H1 (cell line): ENCODE data around the gene USP49. TPM values are rescaled to one million over a fixed set of nuclear protein-coding genes. Genes with fewer than 3 reads are reported as not detected.

Experiments
- CTCF ChIA-PET: fragments of 300-600 bp; sonication (Branson Sonifier 250); formaldehyde crosslinking; loops from one replicate; lab custom pipeline; 2021; ENCODE audit not compliant: partially characterized antibody; lab: Charles Lee
- POLR2A ChIA-PET: fragments of 300-600 bp; sonication (Branson Sonifier 250); formaldehyde crosslinking; loops from one replicate; lab custom pipeline; 2021; ENCODE audit warnings: inconsistent platforms; ENCODE audit not compliant: partially characterized antibody; lab: Charles Lee
- DNase-seq, 2 experiments: peaks; one replicate each; pipeline versions ENCODE4 v3.0.0 to v3.0.0-alpha.2; 2010 to 2022; ENCODE audit warnings: low spot score in 2 of 2, low read depth in 1 of 2, mixed read lengths in 1 of 2
- FAIRE-seq: peaks from 2 replicates; lab custom pipeline; 2011; peaks lifted over from hg19 to GRCh38; lab: Jason Lieb, UNC
- H2AFZ ChIP-seq: 2 replicates; pipeline ENCODE4 v1.8.1; 2012; ENCODE audit warnings: low read length, inconsistent platforms
- H2AK5ac ChIP-seq: 2 replicates; pipeline ENCODE4 v1.6.1; 2013; ENCODE audit warnings: low read depth, low read length
- H2BK120ac ChIP-seq: replicated peaks from 2 replicates; pipeline ENCODE3; 2013; ENCODE audit warnings: low read depth, low read length, inconsistent platforms
- H2BK12ac ChIP-seq: 2 replicates; pipeline ENCODE4 v1.6.1; 2013; ENCODE audit warnings: low read depth, low read length
- H2BK15ac ChIP-seq: 2 replicates; pipeline ENCODE4 v1.6.1; 2013; ENCODE audit warnings: low read length
- H2BK20ac ChIP-seq: 2 replicates; pipeline ENCODE4 v1.6.1; 2013; ENCODE audit warnings: low read length
- H2BK5ac ChIP-seq: 2 replicates; pipeline ENCODE4 v1.6.1; 2013; ENCODE audit warnings: low read depth, low read length
- H3K14ac ChIP-seq: 2 replicates; pipeline ENCODE4 v1.6.1; 2013; ENCODE audit warnings: inconsistent platforms; ENCODE audit not compliant: insufficient read length
- H3K18ac ChIP-seq: 2 replicates; pipeline ENCODE4 v1.6.1; 2013; ENCODE audit warnings: low read length; ENCODE audit errors: extremely low read depth
- H3K23ac ChIP-seq: 2 replicates; pipeline ENCODE4 v1.6.1; 2013; ENCODE audit warnings: inconsistent platforms; ENCODE audit not compliant: insufficient read length
- H3K23me2 ChIP-seq: 2 replicates; pipeline ENCODE4 v1.6.1; 2013; ENCODE audit warnings: low read depth, low read length
- H3K27ac ChIP-seq: 2 replicates; pipeline ENCODE4 v1.6.1; 2011; ENCODE audit warnings: low read depth, low read length, inconsistent platforms
- H3K27me3 ChIP-seq, 4 experiments: replicated peaks in 1 of 4; 1 replicate in 1 of 4; 2 replicates in 3 of 4; pipeline versions ENCODE4 v1.6.1 to v1.8.1; 2011 to 2013; ENCODE audit warnings: low read length in 3 of 4, mild to moderate bottlenecking in 3 of 4, inconsistent platforms in 2 of 4, mixed read lengths in 2 of 4, moderate library complexity in 1 of 4; ENCODE audit not compliant: control insufficient read depth in 3 of 4, insufficient read depth in 3 of 4; ENCODE audit errors: extremely low read depth in 1 of 4
- H3K36me3 ChIP-seq, 4 experiments: 2 replicates each; pipeline versions ENCODE4 v1.6.1 to v1.8.1; 2011 to 2013; ENCODE audit warnings: mild to moderate bottlenecking in 4 of 4, low read length in 3 of 4, moderate library complexity in 2 of 4, control low read depth in 1 of 4, inconsistent platforms in 1 of 4; ENCODE audit not compliant: insufficient read depth in 4 of 4, control insufficient read depth in 2 of 4
- H3K4ac ChIP-seq: replicated peaks from 2 replicates; pipeline ENCODE3; 2013; ENCODE audit warnings: low read length, low read depth, mixed read lengths, inconsistent platforms; ENCODE audit not compliant: insufficient read length
- H3K4me1 ChIP-seq, 4 experiments: replicated peaks in 1 of 4; 1 replicate in 1 of 4; 2 replicates in 3 of 4; pipeline versions ENCODE4 v1.6.1 to v1.8.1; 2011 to 2013; ENCODE audit warnings: low read length in 3 of 4, inconsistent platforms in 2 of 4, mixed read lengths in 1 of 4; ENCODE audit not compliant: insufficient read depth in 4 of 4, control insufficient read depth in 3 of 4
- H3K4me2 ChIP-seq, 2 experiments: 2 replicates each; pipeline versions ENCODE4 v1.6.1 to v1.8.1; 2011 to 2013; ENCODE audit warnings: low read depth in 2 of 2, low read length in 2 of 2, control low read depth in 1 of 2, inconsistent platforms in 1 of 2, mild to moderate bottlenecking in 1 of 2; ENCODE audit not compliant: insufficient read depth in 1 of 2
- H3K4me3 ChIP-seq, 4 experiments: fragments of 200-600, 300-600 bp in 1 of 4; sonication (generic), shearing (Covaris generic), sonication (Bioruptor Twin) in 1 of 4; 2 replicates each; pipeline versions ENCODE4 v1.5.1 to v1.8.1; 2011 to 2016; ENCODE audit warnings: low read length in 4 of 4, low read depth in 3 of 4, control low read depth in 2 of 4, inconsistent platforms in 2 of 4, mild to moderate bottlenecking in 2 of 4, mixed read lengths in 1 of 4, moderate library complexity in 1 of 4; ENCODE audit not compliant: insufficient read depth in 2 of 4; ENCODE audit errors: extremely low read depth in 1 of 4
- H3K56ac ChIP-seq: replicated peaks from 2 replicates; pipeline ENCODE3; 2013; ENCODE audit warnings: low read depth, mild to moderate bottlenecking, mixed read lengths, low read length, inconsistent platforms; ENCODE audit not compliant: insufficient read length
- H3K79me1 ChIP-seq: 2 replicates; pipeline ENCODE4 v1.6.1; 2013; ENCODE audit warnings: low read depth, low read length, control low read depth
- H3K79me2 ChIP-seq, 2 experiments: 2 replicates each; pipeline versions ENCODE4 v1.6.1 to v1.8.1; 2012 to 2013; ENCODE audit warnings: low read length in 2 of 2, mild to moderate bottlenecking in 2 of 2, inconsistent platforms in 1 of 2; ENCODE audit not compliant: insufficient read depth in 2 of 2, control insufficient read depth in 1 of 2
- H3K9ac ChIP-seq, 4 experiments: replicated peaks in 1 of 4; 1 replicate in 1 of 4; 2 replicates in 3 of 4; pipeline versions ENCODE4 v1.6.1 to v1.8.1; 2011 to 2013; ENCODE audit warnings: low read depth in 3 of 4, low read length in 3 of 4, control low read depth in 2 of 4, mild to moderate bottlenecking in 2 of 4, moderate library complexity in 2 of 4, inconsistent platforms in 1 of 4; ENCODE audit errors: extremely low read depth in 1 of 4
- H3K9me3 ChIP-seq, 2 experiments: 2 replicates each; pipeline versions ENCODE4 v1.6.1 to v1.8.1; 2012 to 2013; ENCODE audit warnings: mild to moderate bottlenecking in 2 of 2, moderate library complexity in 2 of 2, control low read depth in 1 of 2, inconsistent platforms in 1 of 2, low read depth in 1 of 2, low read length in 1 of 2, mixed read lengths in 1 of 2; ENCODE audit not compliant: insufficient read depth in 2 of 2
- H4K20me1 ChIP-seq, 2 experiments: replicated peaks in 1 of 2; 2 replicates each; pipeline versions ENCODE3 to v1.8.1; 2011 to 2013; ENCODE audit warnings: inconsistent platforms in 2 of 2, low read length in 2 of 2, mild to moderate bottlenecking in 1 of 2; ENCODE audit not compliant: insufficient read depth in 2 of 2, control insufficient read depth in 1 of 2
- H4K5ac ChIP-seq: 2 replicates; pipeline ENCODE4 v1.6.1; 2013; ENCODE audit warnings: low read length, low read depth, mixed read lengths, inconsistent platforms; ENCODE audit not compliant: insufficient read length
- H4K8ac ChIP-seq: 2 replicates; pipeline ENCODE4 v1.8.0; 2013; ENCODE audit warnings: mild to moderate bottlenecking, moderate library complexity, low read length, inconsistent platforms; ENCODE audit not compliant: insufficient read depth; ENCODE audit errors: extremely low read depth
- H4K91ac ChIP-seq: replicated peaks from 2 replicates; pipeline ENCODE3; 2013; ENCODE audit warnings: low read length, mixed read lengths, inconsistent platforms; ENCODE audit not compliant: insufficient read length
- NANOG ChIP-seq: IDR thresholded peaks from 2 replicates; pipeline ENCODE4 v1.6.1; 2011; ENCODE audit warnings: low read length, low read depth, mild to moderate bottlenecking, inconsistent platforms; ENCODE audit not compliant: insufficient read depth, poor library complexity, severe bottlenecking
- POLR2A ChIP-seq, 2 experiments: IDR thresholded peaks; 1 replicate in 1 of 2; 2 replicates in 1 of 2; pipeline ENCODE4 v1.6.1; 2011; ENCODE audit warnings: low read depth in 2 of 2, low read length in 2 of 2, mild to moderate bottlenecking in 2 of 2; ENCODE audit errors: control extremely low read depth in 1 of 2
- SRF ChIP-seq: IDR thresholded peaks from 2 replicates; pipeline ENCODE4 v1.6.1; 2011; ENCODE audit warnings: mild to moderate bottlenecking, low read depth, low read length, moderate library complexity
- TAF1 ChIP-seq: IDR thresholded peaks from 2 replicates; pipeline ENCODE4 v1.6.1; 2011; ENCODE audit warnings: mild to moderate bottlenecking, low read depth, low read length
- TCF12 ChIP-seq: IDR thresholded peaks from 2 replicates; pipeline ENCODE4 v1.6.1; 2011; ENCODE audit warnings: low read depth, mild to moderate bottlenecking, low read length
- TEAD4 ChIP-seq: IDR thresholded peaks from 2 replicates; pipeline ENCODE4 v1.6.1; 2012; ENCODE audit warnings: low read depth, low read length, inconsistent platforms, mixed read lengths
- WGBS, 2 experiments: shearing (Covaris generic) in 1 of 2; methylation state at CpG; one replicate each; pipeline versions ENCODE4 v1.1.6 to v1.1.7; 2013 to 2015; ENCODE audit warnings: low lambda C conversion rate in 2 of 2, mixed read lengths in 2 of 2, inconsistent platforms in 1 of 2, low coverage in 1 of 2, missing lambda C conversion rate in 1 of 2; ENCODE audit not compliant: insufficient replicate concordance in 2 of 2, insufficient coverage in 1 of 2, insufficient read length in 1 of 2; ENCODE audit errors: extremely low coverage in 1 of 2, missing lambda C conversion rate in 1 of 2; 5-methylcytosine and 5-hydroxymethylcytosine counted together
- polyA plus RNA-seq, 7 experiments: library from polyadenylated mRNA; depleted of rRNA in 3 of 7; stranded (reverse) in 5 of 7; unstranded in 2 of 7; fragments of >200 nt in 5 of 7; fragments of 200-250 nt in 2 of 7; gene quantifications; 1 replicate in 5 of 7; 2 replicates in 1 of 7; 4 replicates in 1 of 7; pipeline versions ENCODE4 v1.2.1 to v1.2.3, GENCODE V29; 2011 to 2013; ENCODE audit warnings: missing spikeins in 2 of 7, mixed read lengths in 2 of 7
- total RNA-seq: library from RNA; stranded (reverse); fragmentation: NEBNext Ultra II Directional; extraction: Animal tissue kit (Norgen Biotek cat#: 25700); gene quantifications from 2 replicates; pipeline ENCODE4 v1.2.1, GENCODE V29; 2021
- TF ChIP-seq, protein P1 (sequence below): IDR thresholded peaks from 2 replicates; pipeline ENCODE4 v1.6.1; 2012; ENCODE audit warnings: inconsistent platforms
- TF ChIP-seq, protein P2 (sequence below), 3 experiments: IDR thresholded peaks; 1 replicate in 2 of 3; 2 replicates in 1 of 3; pipeline versions ENCODE4 v1.5.1 to v1.6.1; 2011; ENCODE audit warnings: low read length in 3 of 3, mild to moderate bottlenecking in 3 of 3, inconsistent platforms in 2 of 3, low read depth in 1 of 3, moderate library complexity in 1 of 3; ENCODE audit not compliant: insufficient read depth in 1 of 3; ENCODE audit errors: control extremely low read depth in 1 of 3

Gene USP49
- total and polyA plus RNA-seq, 2 of the 8 experiments (the other 6 are each of a cell fraction or from before 2014, with no cell fraction given) = 6.9 to 24.4 TPM

DNA sequence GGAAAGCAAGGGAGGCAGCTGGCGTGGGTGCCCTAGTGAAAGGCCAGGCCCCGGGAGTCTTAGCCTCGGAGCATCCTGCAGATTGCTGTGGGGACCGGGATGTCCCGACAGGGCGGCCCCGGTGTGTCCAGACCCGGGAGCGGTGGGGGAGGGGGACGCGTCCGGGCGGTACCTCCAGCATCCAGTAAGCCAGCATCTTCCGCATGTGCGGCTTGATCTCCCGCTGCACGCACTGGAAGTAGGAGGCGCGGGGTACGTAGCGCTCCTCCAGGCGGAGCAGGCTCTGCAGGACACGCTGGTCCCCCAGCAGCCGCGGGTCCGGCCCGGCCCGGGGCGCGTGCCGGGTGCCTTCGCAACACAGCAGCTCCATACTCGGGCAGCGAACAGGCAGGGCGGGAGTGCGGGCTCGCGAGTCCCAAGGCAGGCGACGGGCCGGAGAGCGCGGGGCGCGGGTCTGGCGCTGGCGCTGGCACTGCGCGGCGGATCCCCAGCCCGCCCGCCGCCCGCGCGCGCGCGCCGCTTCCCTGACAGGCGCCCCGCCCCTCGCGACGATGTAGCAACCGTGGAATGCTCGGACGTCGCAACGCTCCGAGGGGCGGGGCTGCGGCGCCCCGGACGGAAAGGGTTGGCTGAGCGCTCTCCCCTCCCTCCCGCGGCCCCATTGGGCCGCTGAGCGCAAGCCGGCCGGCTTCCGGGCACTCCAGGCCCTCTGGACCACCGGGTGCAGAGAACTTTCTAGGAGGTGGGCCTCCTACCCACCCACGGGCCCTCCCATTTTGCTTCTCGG lies 46.3 kb upstream of the USP49 start, which contains the start of gene CCND3:
TSS of gene CCND3 (minus strand) at position 529 of the 787 bp plus-strand sequence. CDS start at position 370, 159 bp downstream.
- Histone ChIP-seq H2BK120ac (no peak within 1 kb of the TSS), H3K23me2 (peaks cover 17% of the 10 kb centered on the region), H3K56ac (peak within 1 kb of the TSS; percentile 23), H4K8ac (peak within 1 kb of the TSS; percentile 80), H2BK5ac (peak within 1 kb of the TSS; percentile 63; the same call in 1 of the 2 replicates), H2BK15ac (peak within 1 kb of the TSS; percentile 75; the same call in 1 of the 2 replicates), H3K4me1 (peaks cover 6 to 28% (median 23%) of the 10 kb centered on the region in 4 experiments), H3K27ac (no peak within 1 kb of the TSS), H3K27me3 (no peaks in the 10 kb centered on the region), H2BK12ac (peak within 1 kb of the TSS; percentile 99), H3K9ac (peak within 1 kb of the TSS in 2 of 4 experiments; percentile 26 to 48; a peak in 5 of 7 replicates), H3K79me2 (peaks cover 0 to 10% of the 10 kb centered on the region in 2 experiments; a peak in 1 of 4 replicates), H3K4ac (peak within 1 kb of the TSS; percentile 1), H4K5ac (peak within 1 kb of the TSS; percentile 24), H4K91ac (peak within 1 kb of the TSS; percentile 36), H3K18ac (peak within 1 kb of the TSS; percentile 55), H2BK20ac (0 out of 2 replicates have a peak within 1 kb of the TSS, but pooled peaks have one; percentile 75), H3K4me2 (peak within 1 kb of the TSS; percentile 98 to 99), H3K79me1 (peaks cover 2% of the 10 kb centered on the region; the same call in 1 of the 2 replicates), H2AK5ac (no peak within 1 kb of the TSS), H3K23ac (no peak within 1 kb of the TSS), H2AFZ (peak within 1 kb of the TSS; percentile 97), H3K14ac (no peak within 1 kb of the TSS), H3K4me3 (peak within 1 kb of the TSS; percentile 69 to 91 (median 84)), H4K20me1 (no peaks in the 10 kb centered on the region), H3K9me3 (no peaks in the 10 kb centered on the region), H3K36me3 (peaks cover 0 to 2% (median 0%) of the 10 kb centered on the region in 4 experiments; a peak in 1 of 8 replicates)
- FAIRE-seq = no peak
- WGBS, 2 experiments = 1% methylated on average over 61 of the region's 87 CpGs; no CpG with 5 or more reads in 1 of the 2 experiments
- ChIA-PET CTCF (interaction anchor here (0.7 to 13.7 kb wide), 9 partner anchors 8 to 155 kb away, joined by 3 to 219 read pairs (median 6); partner anchors contain the start of genes BYSL and MED20), POLR2A (interaction anchor here (0.7 to 16.6 kb wide), 9 partner anchors 9 to 104 kb away, joined by 3 to 235 read pairs (median 4); partner anchors contain the start of genes BYSL, MED20 and TAF8)
- DNase-seq = peak in 1 of 2 experiments; percentile 83
- TF ChIP-seq TAF1 (0 out of 2 replicates have a peak, but pooled peaks have one; percentile 9), NANOG (no peak), POLR2A (IDR thresholded peaks at IDR 0.05; ENCODE audit: control extremely low read depth in 1 of 2, low read depth in 2 of 2, low read length in 2 of 2) (no peak), TEAD4 (peak; percentile 55; the same call in 1 of the 2 replicates), SRF (no peak), TCF12 (no peak)
- TF ChIP-seq, protein P1, sequence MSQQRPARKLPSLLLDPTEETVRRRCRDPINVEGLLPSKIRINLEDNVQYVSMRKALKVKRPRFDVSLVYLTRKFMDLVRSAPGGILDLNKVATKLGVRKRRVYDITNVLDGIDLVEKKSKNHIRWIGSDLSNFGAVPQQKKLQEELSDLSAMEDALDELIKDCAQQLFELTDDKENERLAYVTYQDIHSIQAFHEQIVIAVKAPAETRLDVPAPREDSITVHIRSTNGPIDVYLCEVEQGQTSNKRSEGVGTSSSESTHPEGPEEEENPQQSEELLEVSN = peak; percentile 79
- TF ChIP-seq, protein P2, sequence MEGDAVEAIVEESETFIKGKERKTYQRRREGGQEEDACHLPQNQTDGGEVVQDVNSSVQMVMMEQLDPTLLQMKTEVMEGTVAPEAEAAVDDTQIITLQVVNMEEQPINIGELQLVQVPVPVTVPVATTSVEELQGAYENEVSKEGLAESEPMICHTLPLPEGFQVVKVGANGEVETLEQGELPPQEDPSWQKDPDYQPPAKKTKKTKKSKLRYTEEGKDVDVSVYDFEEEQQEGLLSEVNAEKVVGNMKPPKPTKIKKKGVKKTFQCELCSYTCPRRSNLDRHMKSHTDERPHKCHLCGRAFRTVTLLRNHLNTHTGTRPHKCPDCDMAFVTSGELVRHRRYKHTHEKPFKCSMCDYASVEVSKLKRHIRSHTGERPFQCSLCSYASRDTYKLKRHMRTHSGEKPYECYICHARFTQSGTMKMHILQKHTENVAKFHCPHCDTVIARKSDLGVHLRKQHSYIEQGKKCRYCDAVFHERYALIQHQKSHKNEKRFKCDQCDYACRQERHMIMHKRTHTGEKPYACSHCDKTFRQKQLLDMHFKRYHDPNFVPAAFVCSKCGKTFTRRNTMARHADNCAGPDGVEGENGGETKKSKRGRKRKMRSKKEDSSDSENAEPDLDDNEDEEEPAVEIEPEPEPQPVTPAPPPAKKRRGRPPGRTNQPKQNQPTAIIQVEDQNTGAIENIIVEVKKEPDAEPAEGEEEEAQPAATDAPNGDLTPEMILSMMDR (IDR thresholded peaks at IDR 0.05; ENCODE audit: control extremely low read depth in 1 of 3, insufficient read depth in 1 of 3, low read depth in 1 of 3, low read length in 3 of 3) = no peak
